ENCODE measurements around the gene IFNL4. TPM values are rescaled to one million over a fixed set of nuclear protein-coding genes. Genes with fewer than 3 reads are reported as not detected.

Gene IFNL4
- total RNA-seq (2016; rRNA removed; fragmentation: Illumina TruSeq; extraction: Trizol), result not detected in 2 replicates
- total RNA-seq (2016; cell fraction: cytosol; rRNA removed; fragmentation: Illumina TruSeq; extraction: Trizol; ENCODE audit: low read depth), result not detected in 2 replicates
- total RNA-seq (2016; cell fraction: insoluble cytoplasmic fraction; rRNA removed; fragmentation: Illumina TruSeq; extraction: Trizol), result not detected in 2 replicates
- not detected in 2 replicates for total RNA-seq (2016; cell fraction: membrane; rRNA removed; fragmentation: Illumina TruSeq; extraction: Trizol)
- total RNA-seq (2016; cell fraction: nucleus; rRNA removed; fragmentation: Illumina TruSeq; extraction: Trizol), result not detected in 2 replicates
- not detected in 2 replicates for polyA plus RNA-seq (2011; rRNA removed)
- not detected in 2 replicates for polyA plus RNA-seq (2011; cell fraction: cytosol; rRNA removed)
- polyA plus RNA-seq (2011; cell fraction: nucleus; rRNA removed), result not detected in 2 replicates
- not detected in 2 replicates for polyA plus RNA-seq (2012)
- polyA plus RNA-seq (2016; cell fraction: cytosol; fragmentation: Illumina TruSeq; extraction: Trizol; ENCODE audit: low read depth), result not detected in 2 replicates
- polyA plus RNA-seq (2016; cell fraction: insoluble cytoplasmic fraction; fragmentation: Illumina TruSeq; extraction: Trizol; ENCODE audit: low read depth), result not detected in 2 replicates
- not detected in 2 replicates for polyA plus RNA-seq (2016; cell fraction: membrane; fragmentation: Illumina TruSeq; extraction: Trizol; ENCODE audit: low read depth)
- polyA plus RNA-seq (2016; cell fraction: nucleus; fragmentation: Illumina TruSeq; extraction: Trizol; ENCODE audit: insufficient read depth, low read depth), result not detected in 2 replicates
- not detected in 2 replicates for polyA minus RNA-seq (2011; rRNA and poly(A)+ RNA removed; ENCODE audit: low replicate concordance)
- polyA minus RNA-seq (2011; cell fraction: cytosol; rRNA and poly(A)+ RNA removed), result not detected in 2 replicates
- polyA minus RNA-seq (2011; cell fraction: nucleus; rRNA and poly(A)+ RNA removed), result not detected in 2 replicates
- Bru-seq, nascent RNA, result not detected
- not detected for BruChase-seq, experiment 1, labeled RNA remaining after a 6-hour chase
- not detected for BruChase-seq, experiment 2, labeled RNA remaining after a 2-hour chase
- long read RNA-seq, experiment 1, result 0 reads
- long read RNA-seq, experiment 2, result 0 reads

GRCh38 chr19:39248806-39249205 lies at the start of gene IFNL4:
IFNL4 (minus strand) TSS chr19:39248856.
- ChIA-PET POLR2A (no interaction called here), CTCF (ENCODE audit: low intra/inter-chr PET ratio, low total read pairs) (no interaction called here)
- Histone ChIP-seq H3K4me3 (replicated peaks in 1 of 3; ENCODE audit: insufficient read depth in 1 of 3, low read depth in 2 of 3, low read length in 3 of 3) (no peak within 1 kb of the TSS), H4K20me1 (ENCODE audit: insufficient read depth, low read length) (no peaks in the 10 kb centered on the region), H3K4me1 (ENCODE audit: insufficient read depth, low read length) (no peaks in the 10 kb centered on the region), H3K27me3 (ENCODE audit: control insufficient read depth in 1 of 2, insufficient read depth in 2 of 2, low read length in 2 of 2) (no peaks in the 10 kb centered on the region; a peak in 1 of 5 replicates), H3K36me3 (replicated peaks in 1 of 2; ENCODE audit: control insufficient read depth in 1 of 2, insufficient read depth in 2 of 2, low read length in 2 of 2) (no peaks in the 10 kb centered on the region), H2AFZ (ENCODE audit: low read length) (no peak within 1 kb of the TSS), H3K27ac (ENCODE audit: extremely low read length, insufficient read depth, low read length) (no peak within 1 kb of the TSS), H3K9me3 (ENCODE audit: low read length) (no peaks in the 10 kb centered on the region), H3K79me2 (ENCODE audit: insufficient read depth, low read length) (no peaks in the 10 kb centered on the region), H3K4me2 (ENCODE audit: low read depth, low read length) (no peak within 1 kb of the TSS), H3K9ac (ENCODE audit: insufficient read depth, low read depth, low read length) (no peak within 1 kb of the TSS)
- ATAC-seq (no peak), DNase-seq (ENCODE audit: low spot score) (no peak), FAIRE-seq (no peak)
- in situ Hi-C loops (cut with HindIII; ENCODE audit: extremely low pct_ligation_motif_present, low pct_unique_long_range_greater_than_20kb) (no loop called here), intact Hi-C loops (cut with micrococcal nuclease; ENCODE audit: unreplicated experiment) (no loop called here)
- BruUV-seq (replicated peaks), result no TSS peak
- TF ChIP-seq, protein P1, sequence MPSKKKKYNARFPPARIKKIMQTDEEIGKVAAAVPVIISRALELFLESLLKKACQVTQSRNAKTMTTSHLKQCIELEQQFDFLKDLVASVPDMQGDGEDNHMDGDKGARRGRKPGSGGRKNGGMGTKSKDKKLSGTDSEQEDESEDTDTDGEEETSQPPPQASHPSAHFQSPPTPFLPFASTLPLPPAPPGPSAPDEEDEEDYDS (CRISPR knock-in tag; IDR thresholded peaks at IDR 0.05), result no peak
- TF ChIP-seq SSRP1 (CRISPR knock-in tag; IDR thresholded peaks at IDR 0.05) (no peak), CBX2 (IDR thresholded peaks at IDR 0.05; ENCODE audit: low read depth, low read length) (no peak), CBX2 (CRISPR knock-in tag; IDR thresholded peaks at IDR 0.05; ENCODE audit: low read depth) (no peak), ZFP62 (CRISPR knock-in tag; IDR thresholded peaks at IDR 0.05) (no peak), WIZ (CRISPR knock-in tag; IDR thresholded peaks at IDR 0.05) (no peak), NR3C1 (CRISPR knock-in tag; IDR thresholded peaks at IDR 0.05) (no peak), HOXD1 (CRISPR knock-in tag; IDR thresholded peaks at IDR 0.05) (no peak), MBD4 (IDR thresholded peaks at IDR 0.05; ENCODE audit: borderline replicate concordance, low read length) (no peak), FOXA3 (CRISPR knock-in tag; IDR thresholded peaks at IDR 0.05) (no peak), GABPB1 (CRISPR knock-in tag; IDR thresholded peaks at IDR 0.05) (no peak), EZH2 (conservative IDR thresholded peaks at IDR 0.05; ENCODE audit: low read depth, low read length) (no peak), ZNF230 (CRISPR knock-in tag; IDR thresholded peaks at IDR 0.05) (no peak), ZKSCAN5 (CRISPR knock-in tag; IDR thresholded peaks at IDR 0.05) (no peak), ZSCAN21 (CRISPR knock-in tag; IDR thresholded peaks at IDR 0.05; ENCODE audit: borderline replicate concordance) (no peak), FOXM1 (CRISPR knock-in tag; IDR thresholded peaks at IDR 0.05) (no peak), MEIS2 (CRISPR knock-in tag; IDR thresholded peaks at IDR 0.05) (no peak), ZNF33B (CRISPR knock-in tag; IDR thresholded peaks at IDR 0.05) (no peak), ZNF691 (CRISPR knock-in tag; IDR thresholded peaks at IDR 0.05; ENCODE audit: borderline replicate concordance, low read depth) (no peak), ZNF577 (CRISPR knock-in tag; IDR thresholded peaks at IDR 0.05; ENCODE audit: borderline replicate concordance, low read depth) (no peak)
- 9% methylated on average over 5 of the region's 13 CpGs for WGBS (ENCODE audit: low lambda C conversion rate)

Data from HepG2 (cell line).